SK-N-SH (cell line): ENCODE data around the gene NBPF3. TPM values are rescaled to one million over a fixed set of nuclear protein-coding genes. Genes with fewer than 3 reads are reported as not detected.
"Not testable (repeated sequence)": the region's sequence is repeated elsewhere in the genome, so short reads cannot be mapped to it uniquely, and the experiment has no call there.

Source experiments
- CTCF ChIA-PET: fragments of 300-600, 350-600 bp; formaldehyde crosslinking; extraction: SDS; loops from one replicate; lab custom pipeline; 2021; lab: Yijun Ruan, JAX
- POLR2A ChIA-PET: fragments of 350-600 bp; sonication (Branson Sonifier 250); formaldehyde crosslinking; extraction: SDS; loops from one replicate; lab custom pipeline; 2020; ENCODE audit warnings: antibody characterized with exemption, inconsistent platforms; lab: Yijun Ruan, JAX
- DNase-seq: peaks from one replicate; pipeline ENCODE4 v3.0.0; 2012
- H2AFZ ChIP-seq: fragments of 200-600 bp; sonication (generic); 2 replicates; pipeline ENCODE4 v1.8.1; 2016; ENCODE audit warnings: antibody characterized with exemption, mild to moderate bottlenecking, low read depth
- H3F3A ChIP-seq: fragments of 200-600 bp; sonication (generic); replicated peaks from 2 replicates; pipeline ENCODE3; 2016; ENCODE audit warnings: antibody characterized with exemption, mild to moderate bottlenecking; ENCODE audit not compliant: insufficient read depth
- H3K27ac ChIP-seq, 2 experiments: fragments of 200-500 bp in 1 of 2; fragments of 200-600 bp in 1 of 2; sonication (Bioruptor generic) in 1 of 2; sonication (generic), shearing (Covaris generic) in 1 of 2; 2 replicates each; pipeline versions ENCODE4 v1.5.1 to v1.6.1; 2014 to 2016; ENCODE audit warnings: low read depth in 2 of 2, inconsistent platforms in 1 of 2, low read length in 1 of 2, mild to moderate bottlenecking in 1 of 2, mixed read lengths in 1 of 2
- H3K27me3 ChIP-seq: fragments of 200-600 bp; sonication (generic), shearing (Covaris generic); 2 replicates; pipeline ENCODE4 v1.6.1; 2016; ENCODE audit warnings: mixed run types; ENCODE audit not compliant: insufficient read depth
- H3K36me3 ChIP-seq, 2 experiments: fragments of 200-500 bp in 1 of 2; fragments of 200-600 bp in 1 of 2; sonication (Bioruptor generic) in 1 of 2; sonication (generic) in 1 of 2; replicated peaks in 1 of 2; 2 replicates each; pipeline versions ENCODE3 to v1.5.1; 2014 to 2016; ENCODE audit warnings: low read length in 1 of 2, mild to moderate bottlenecking in 1 of 2; ENCODE audit not compliant: insufficient read depth in 2 of 2, control insufficient read depth in 1 of 2
- H3K4me1 ChIP-seq, 2 experiments: fragments of 200-500 bp in 1 of 2; fragments of 200-600 bp in 1 of 2; sonication (Bioruptor generic) in 1 of 2; sonication (generic), shearing (Covaris generic) in 1 of 2; 2 replicates each; pipeline versions ENCODE4 v1.5.1 to v1.6.1; 2014 to 2016; ENCODE audit warnings: low read depth in 1 of 2, low read length in 1 of 2, mixed run types in 1 of 2; ENCODE audit not compliant: insufficient read depth in 2 of 2, control insufficient read depth in 1 of 2
- H3K4me2 ChIP-seq: fragments of 200-600 bp; sonication (generic), shearing (Covaris generic); 2 replicates; pipeline ENCODE4 v1.6.1; 2017; ENCODE audit warnings: mixed run types
- H3K4me3 ChIP-seq, 2 experiments: fragments of 200-500 bp in 1 of 2; fragments of 200-600 bp in 1 of 2; sonication (Bioruptor generic) in 1 of 2; sonication (generic), shearing (Covaris generic) in 1 of 2; 2 replicates each; pipeline versions ENCODE4 v1.5.1 to v1.8.1; 2014 to 2016; ENCODE audit warnings: low read depth in 2 of 2, inconsistent platforms in 1 of 2, low read length in 1 of 2, mild to moderate bottlenecking in 1 of 2, mixed read lengths in 1 of 2, moderate library complexity in 1 of 2
- H3K79me2 ChIP-seq: fragments of 200-600 bp; sonication (generic); 2 replicates; pipeline ENCODE4 v1.8.1; 2017; ENCODE audit warnings: mild to moderate bottlenecking; ENCODE audit not compliant: insufficient read depth
- H3K9ac ChIP-seq: fragments of 200-600 bp; sonication (generic); 2 replicates; pipeline ENCODE4 v1.6.1; 2017; ENCODE audit warnings: mixed run types
- H3K9me2 ChIP-seq: fragments of 200-600 bp; sonication (generic); 2 replicates; pipeline ENCODE4 v1.6.1; 2017; ENCODE audit warnings: mixed run types
- H3K9me3 ChIP-seq: fragments of 200-600 bp; sonication (generic); 2 replicates; pipeline ENCODE4 v1.6.1; 2017; ENCODE audit warnings: mixed run types, mild to moderate bottlenecking, moderate library complexity
- H4K20me1 ChIP-seq: fragments of 200-600 bp; sonication (generic); 2 replicates; pipeline ENCODE4 v1.6.1; 2017; ENCODE audit warnings: mild to moderate bottlenecking, mixed run types; ENCODE audit not compliant: insufficient read depth
- ELF1 ChIP-seq: IDR thresholded peaks from 2 replicates; pipeline ENCODE4 v1.4.0; 2012
- EZH2phosphoT487 ChIP-seq: fragments of 200-600 bp; sonication (generic); IDR thresholded peaks from 2 replicates; pipeline ENCODE4 v1.6.1; 2017; ENCODE audit warnings: low read depth, mixed run types, mild to moderate bottlenecking, antibody characterized with exemption, moderate library complexity, borderline replicate concordance
- FOSL2 ChIP-seq: IDR thresholded peaks from 2 replicates; pipeline ENCODE4 v1.4.0; 2012; ENCODE audit warnings: low read depth, mild to moderate bottlenecking, moderate library complexity, borderline replicate concordance
- FOXJ3 ChIP-seq: sonication (generic); formaldehyde crosslinking; IDR thresholded peaks from 2 replicates; pipeline ENCODE4 v1.5.1; 2020; ENCODE audit warnings: mild to moderate bottlenecking, missing genetic modification reagents
- GATA2 ChIP-seq: sonication (generic); formaldehyde crosslinking; IDR thresholded peaks from 2 replicates; pipeline ENCODE4 v1.5.0; 2020; ENCODE audit warnings: mild to moderate bottlenecking, missing genetic modification reagents
- NFIC ChIP-seq: IDR thresholded peaks from 2 replicates; pipeline ENCODE4 v1.4.0; 2012; ENCODE audit warnings: borderline replicate concordance
- POLR2AphosphoS5 ChIP-seq: IDR thresholded peaks from 2 replicates; pipeline ENCODE4 v1.6.1; 2012; ENCODE audit warnings: low read depth, low read length
- REST ChIP-seq: IDR thresholded peaks from 2 replicates; pipeline ENCODE4 v1.6.1; 2012; ENCODE audit warnings: mild to moderate bottlenecking, low read depth, low read length, moderate library complexity
- RFX5 ChIP-seq: IDR thresholded peaks from 2 replicates; pipeline ENCODE4 v1.6.1; 2012; ENCODE audit warnings: mild to moderate bottlenecking, improper control_type of control experiment, low read length
- SMC3 ChIP-seq: IDR thresholded peaks from 2 replicates; pipeline ENCODE4 v1.6.1; 2012; ENCODE audit warnings: low read depth, low read length, improper control_type of control experiment
- TEAD4 ChIP-seq: IDR thresholded peaks from 2 replicates; pipeline ENCODE4 v1.4.0; 2012; ENCODE audit warnings: mild to moderate bottlenecking, borderline replicate concordance; ENCODE audit not compliant: insufficient read depth
- WGBS: methylation state at CpG from one replicate; pipeline ENCODE4 v1.1.6; 2017; ENCODE audit warnings: low lambda C conversion rate; 5-methylcytosine and 5-hydroxymethylcytosine counted together
- polyA plus RNA-seq, 3 experiments: library from polyadenylated mRNA; depleted of rRNA; stranded (reverse); fragments of >200 nt; gene quantifications; 2 replicates each; pipeline ENCODE4 v1.2.3, GENCODE V29; 2012

Gene NBPF3
- polyA plus RNA-seq, 1 of the 3 experiments (the other 2 are of a cell fraction), result 6.4 TPM

- H4K20me1 ChIP-seq, result no peaks in the 10 kb centered on the region
- H3K27me3 ChIP-seq, result no peaks in the 10 kb centered on the region
- CTCF ChIA-PET, result no interaction called here
- TF ChIP-seq REST (no peak), NFIC (no peak), SMC3 (no peak), FOXJ3 (CRISPR knock-in tag) (no peak), TEAD4 (no peak), FOSL2 (no peak), GATA2 (CRISPR knock-in tag) (no peak), RFX5 (no peak), ELF1 (no peak), POLR2AphosphoS5 (no peak), EZH2phosphoT487 (no peak)
- TF ChIP-seq, all 33 proteins: peak for 0
- Histone ChIP-seq H3K4me3 (no peak overlapping the region), H3K4me2 (no peak overlapping the region), H3F3A (no peaks in the 10 kb centered on the region), H3K79me2 (no peaks in the 10 kb centered on the region), H3K9me2 (no peaks in the 10 kb centered on the region), H3K36me3 (no peaks in the 10 kb centered on the region), H3K27ac (no peak overlapping the region), H3K4me1 (no peaks in the 10 kb centered on the region), H3K9ac (no peak overlapping the region), H3K9me3 (no peaks in the 10 kb centered on the region), H2AFZ (no peak overlapping the region)
- DNase-seq, result no peak
- POLR2A ChIA-PET, result no interaction called here
- WGBS, result 92% methylated on average over 11 of the region's 15 CpGs
Measured at GRCh38 chr1:21397813-21398188, 42.1 kb upstream of the NBPF3 start.

- H3K9me2 ChIP-seq, H3K4me3 ChIP-seq, H3K27ac ChIP-seq, H3K79me2 ChIP-seq, H3K4me1 ChIP-seq, H4K20me1 ChIP-seq, H3K9ac ChIP-seq, H2AFZ ChIP-seq, POLR2A ChIA-PET, CTCF ChIA-PET, H3F3A ChIP-seq, H3K9me3 ChIP-seq, H3K36me3 ChIP-seq, H3K27me3 ChIP-seq, DNase-seq, H3K4me2 ChIP-seq: not testable (repeated sequence)
- WGBS, result 71% methylated on average over 9 of the region's 9 CpGs
Measured at GRCh38 chr1:21401726-21402346, 38.1 kb upstream of the NBPF3 start.
